Stimulated activated memory B cell treated with anti-CD40 and anti-IgM and Interleukin-4, amounts not matched to agents 10 μg/mL and 1 μg/mL and 100 μg/mL, for 72 hours (primary cell): ENCODE data around the gene SHISA9.

Experiments used
- ATAC-seq: fragments of 150-1000 bp; cut with Tn5 transposase; 2 replicates; pipeline ENCODE4 v1.10.0; 2021
- H3K27ac Mint-ChIP-seq: one replicate; pipeline ENCODE4 v1.8.0; 2022; ENCODE audit warnings: mild to moderate bottlenecking, mixed read lengths
- H3K27me3 Mint-ChIP-seq: one replicate; pipeline ENCODE4 v1.8.0; 2022; ENCODE audit warnings: mixed read lengths
- H3K36me3 Mint-ChIP-seq: one replicate; pipeline ENCODE4 v1.8.0; 2022; ENCODE audit warnings: mixed read lengths
- H3K4me1 Mint-ChIP-seq: one replicate; pipeline ENCODE4 v1.8.0; 2022; ENCODE audit warnings: mixed read lengths
- H3K4me3 Mint-ChIP-seq: one replicate; pipeline ENCODE4 v1.8.0; 2022; ENCODE audit warnings: mild to moderate bottlenecking, moderate library complexity, mixed read lengths
- H3K9me3 Mint-ChIP-seq: one replicate; pipeline ENCODE4 v1.8.0; 2022; ENCODE audit warnings: mixed read lengths

Gene SHISA9

GRCh38 chr16:13110124-13110796 lies 208.9 kb downstream of the SHISA9 start:
- H3K27me3 Mint-ChIP-seq: no peaks in the 10 kb centered on the region
- H3K4me1 Mint-ChIP-seq: no peaks in the 10 kb centered on the region
- H3K9me3 Mint-ChIP-seq: peaks cover 12% of the 10 kb centered on the region
- H3K36me3 Mint-ChIP-seq: no peaks in the 10 kb centered on the region
- ATAC-seq: no peak
- H3K27ac Mint-ChIP-seq: no peak overlapping the region
- no peak overlapping the region for H3K4me3 Mint-ChIP-seq

DNA sequence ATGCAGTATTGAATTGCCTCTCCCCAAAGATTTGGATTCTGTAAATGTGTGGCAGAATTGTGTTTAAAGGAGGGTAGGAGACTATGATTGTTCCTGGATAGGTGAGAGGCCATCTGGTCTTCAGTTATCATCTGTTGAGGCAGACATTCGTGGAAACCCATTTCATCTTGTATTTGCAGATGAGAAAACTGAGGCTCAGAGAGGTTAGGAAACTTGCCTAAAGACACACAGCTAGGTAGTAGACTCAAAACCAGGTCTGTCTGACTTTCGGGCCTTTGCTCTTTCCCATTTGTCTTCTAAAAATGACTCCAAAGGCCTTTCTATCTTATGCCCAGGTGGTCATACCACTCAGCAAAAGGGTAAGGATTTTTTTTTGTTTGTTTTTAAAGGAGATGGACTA lies 210.3 kb downstream of the SHISA9 start:
- no peak for ATAC-seq
- H3K4me1 Mint-ChIP-seq: no peaks in the 10 kb centered on the region
- H3K9me3 Mint-ChIP-seq: peaks cover 9% of the 10 kb centered on the region
- no peak overlapping the region for H3K27ac Mint-ChIP-seq
- no peaks in the 10 kb centered on the region for H3K36me3 Mint-ChIP-seq
- no peaks in the 10 kb centered on the region for H3K27me3 Mint-ChIP-seq
- H3K4me3 Mint-ChIP-seq: no peak overlapping the region

- H3K27me3 Mint-ChIP-seq: no peaks in the 10 kb centered on the region
- H3K4me3 Mint-ChIP-seq: no peak overlapping the region
- H3K27ac Mint-ChIP-seq: no peak overlapping the region
Observed at GRCh38 chr16:13113741-13114140, 212.3 kb downstream of the SHISA9 start.

DNA sequence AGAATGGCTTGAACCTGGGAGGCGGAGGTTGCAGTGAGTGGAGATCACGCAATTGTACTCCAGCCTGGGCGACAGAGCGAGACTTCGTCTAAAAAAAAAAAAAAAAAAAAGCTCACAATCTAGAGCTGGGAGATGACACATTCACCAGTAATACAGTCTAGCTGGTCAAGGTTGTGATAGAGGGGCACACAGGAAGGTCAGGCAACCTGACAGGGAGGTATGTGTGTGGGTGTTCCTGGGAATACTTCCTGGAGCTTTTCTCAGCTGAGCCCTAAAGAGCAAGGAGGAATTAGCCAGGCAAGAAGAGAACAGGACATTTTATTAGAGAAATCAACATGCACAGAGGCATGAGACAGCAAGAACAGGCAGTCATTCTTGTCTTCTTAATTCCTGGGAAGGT lies 216.7 kb downstream of the SHISA9 start:
- H3K36me3 Mint-ChIP-seq: no peaks in the 10 kb centered on the region
- no peak for ATAC-seq
- H3K4me3 Mint-ChIP-seq: no peak overlapping the region
- peaks cover 4% of the 10 kb centered on the region for H3K9me3 Mint-ChIP-seq
- H3K4me1 Mint-ChIP-seq: no peaks in the 10 kb centered on the region
- H3K27ac Mint-ChIP-seq: no peak overlapping the region
- H3K27me3 Mint-ChIP-seq: no peaks in the 10 kb centered on the region

More at GRCh38 chr16:13113741-13114140, 212.3 kb downstream of the SHISA9 start:
- no peak for ATAC-seq
- Mint-ChIP-seq H3K4me1 (no peaks in the 10 kb centered on the region), H3K9me3 (peaks cover 4% of the 10 kb centered on the region), H3K36me3 (no peaks in the 10 kb centered on the region)

DNA sequence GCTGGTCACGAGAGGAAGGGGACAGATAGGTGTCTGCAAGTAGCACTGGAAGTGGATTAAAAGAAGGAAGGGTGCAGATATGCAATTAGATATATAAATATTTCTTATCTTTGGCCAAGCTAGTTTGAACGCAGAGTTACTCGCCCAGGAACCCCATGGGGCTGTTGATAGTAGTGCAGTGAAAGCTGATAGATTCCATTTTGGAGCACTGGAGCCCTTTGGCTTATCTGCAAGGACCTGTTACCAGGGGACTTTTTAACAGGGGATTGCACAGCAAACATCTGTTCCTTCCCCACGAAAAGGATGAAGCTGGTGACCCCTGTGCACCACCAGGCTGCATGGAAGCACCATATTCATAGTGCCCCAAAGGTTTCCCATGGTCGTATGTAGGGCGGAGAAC lies 218.7 kb downstream of the SHISA9 start:
- Mint-ChIP-seq H3K27ac (no peak overlapping the region), H3K9me3 (peaks cover 3% of the 10 kb centered on the region), H3K4me3 (no peak overlapping the region), H3K36me3 (no peaks in the 10 kb centered on the region), H3K4me1 (no peaks in the 10 kb centered on the region), H3K27me3 (no peaks in the 10 kb centered on the region)
- ATAC-seq: no peak

- no peaks in the 10 kb centered on the region for H3K4me1 Mint-ChIP-seq
- H3K4me3 Mint-ChIP-seq: no peak overlapping the region
- H3K27me3 Mint-ChIP-seq: no peaks in the 10 kb centered on the region
- ATAC-seq: no peak
- no peaks in the 10 kb centered on the region for H3K36me3 Mint-ChIP-seq
- H3K9me3 Mint-ChIP-seq: peaks cover 3% of the 10 kb centered on the region
- H3K27ac Mint-ChIP-seq: no peak overlapping the region
Observed at GRCh38 chr16:13120557-13120956, 219.2 kb downstream of the SHISA9 start.

DNA sequence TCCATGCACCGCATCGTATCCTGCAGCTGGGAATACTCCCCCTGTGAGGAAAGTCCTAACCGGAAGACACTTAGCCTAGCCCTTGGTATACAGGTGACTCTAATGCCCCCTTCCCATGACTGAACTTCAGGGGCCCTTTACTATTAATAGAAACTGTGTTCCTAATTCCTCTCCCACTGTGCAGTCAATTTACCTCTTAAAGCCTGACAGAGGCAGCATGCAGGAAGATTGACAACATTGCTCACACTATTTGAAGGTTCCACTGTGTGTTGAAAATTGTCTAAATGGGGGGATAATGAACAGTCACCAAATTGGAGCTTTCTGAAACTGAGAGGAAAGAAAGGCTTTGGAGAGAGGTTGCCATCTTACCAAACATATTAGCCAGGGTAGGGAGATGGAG lies 222.6 kb downstream of the SHISA9 start:
- H3K9me3 Mint-ChIP-seq: peaks cover 12% of the 10 kb centered on the region
- peaks cover 14% of the 10 kb centered on the region for H3K27me3 Mint-ChIP-seq

DNA sequence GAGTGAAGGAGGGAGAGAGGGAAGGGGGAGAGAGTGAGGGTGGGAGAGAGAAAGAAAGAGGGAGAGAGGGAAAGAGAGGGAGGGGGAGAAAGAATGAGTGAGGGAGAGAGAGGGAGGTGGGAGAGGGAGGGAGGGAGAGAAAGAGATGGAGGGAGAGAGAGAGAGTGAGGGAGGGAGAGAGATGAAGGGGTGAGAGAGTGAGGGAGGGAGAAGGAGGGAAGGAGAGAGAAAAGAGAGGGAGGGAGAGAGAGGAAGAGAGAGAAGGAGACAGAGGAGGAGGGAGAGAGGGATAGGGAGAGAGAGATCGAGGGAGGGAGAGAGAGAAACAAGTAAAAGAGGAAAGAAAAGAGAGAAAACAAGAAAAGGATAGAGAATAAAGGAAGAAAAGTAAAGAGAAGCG lies 225.7 kb downstream of the SHISA9 start:
- Mint-ChIP-seq H3K27me3 (peaks cover 14% of the 10 kb centered on the region), H3K4me1 (no peaks in the 10 kb centered on the region), H3K9me3 (peaks cover 12% of the 10 kb centered on the region), H3K27ac (no peak overlapping the region), H3K4me3 (no peak overlapping the region), H3K36me3 (no peaks in the 10 kb centered on the region)
- ATAC-seq: no peak

More for the DNA sequence above, 222.6 kb downstream of the SHISA9 start:
- no peaks in the 10 kb centered on the region for H3K36me3 Mint-ChIP-seq
- no peak overlapping the region for H3K27ac Mint-ChIP-seq
- H3K4me1 Mint-ChIP-seq: no peaks in the 10 kb centered on the region
- ATAC-seq: no peak
- no peak overlapping the region for H3K4me3 Mint-ChIP-seq

- ATAC-seq: no peak
Observed at GRCh38 chr16:13130586-13130985, 229.2 kb downstream of the SHISA9 start.

DNA sequence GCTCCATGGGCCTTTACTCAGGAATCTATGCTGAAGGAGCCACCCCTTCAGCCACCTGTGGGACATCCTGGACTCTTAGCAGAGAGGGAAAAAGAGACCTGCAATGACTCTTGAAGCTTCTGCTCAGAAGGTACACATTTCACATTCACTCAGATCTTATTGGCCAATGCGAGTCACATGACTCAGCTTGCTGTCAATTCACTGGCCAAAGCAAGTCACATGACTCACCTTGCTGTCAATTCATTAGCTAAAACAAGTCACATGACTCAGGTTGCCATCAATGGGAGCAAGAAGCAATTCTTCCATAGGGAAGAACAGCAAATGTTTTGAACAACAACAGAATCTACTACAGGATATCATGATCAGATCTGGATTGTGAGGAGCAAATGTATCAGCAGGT lies 233.4 kb downstream of the SHISA9 start:
- no peak overlapping the region for H3K4me3 Mint-ChIP-seq
- peaks cover 13% of the 10 kb centered on the region for H3K9me3 Mint-ChIP-seq
- no peaks in the 10 kb centered on the region for H3K36me3 Mint-ChIP-seq
- H3K27me3 Mint-ChIP-seq: peaks cover 9% of the 10 kb centered on the region
- no peak overlapping the region for H3K27ac Mint-ChIP-seq
- H3K4me1 Mint-ChIP-seq: no peaks in the 10 kb centered on the region
- no peak for ATAC-seq

More at GRCh38 chr16:13130586-13130985, 229.2 kb downstream of the SHISA9 start:
- no peaks in the 10 kb centered on the region for H3K36me3 Mint-ChIP-seq
- peaks cover 14% of the 10 kb centered on the region for H3K27me3 Mint-ChIP-seq
- H3K27ac Mint-ChIP-seq: no peak overlapping the region
- H3K4me1 Mint-ChIP-seq: no peaks in the 10 kb centered on the region
- H3K9me3 Mint-ChIP-seq: peaks cover 16% of the 10 kb centered on the region
- no peak overlapping the region for H3K4me3 Mint-ChIP-seq

- H3K36me3 Mint-ChIP-seq: no peaks in the 10 kb centered on the region
- ATAC-seq: no peak
- no peak overlapping the region for H3K4me3 Mint-ChIP-seq
- H3K27me3 Mint-ChIP-seq: peaks cover 9% of the 10 kb centered on the region
- no peaks in the 10 kb centered on the region for H3K4me1 Mint-ChIP-seq
- no peak overlapping the region for H3K27ac Mint-ChIP-seq
- peaks cover 13% of the 10 kb centered on the region for H3K9me3 Mint-ChIP-seq
Observed at GRCh38 chr16:13136901-13137300, 235.5 kb downstream of the SHISA9 start.

DNA sequence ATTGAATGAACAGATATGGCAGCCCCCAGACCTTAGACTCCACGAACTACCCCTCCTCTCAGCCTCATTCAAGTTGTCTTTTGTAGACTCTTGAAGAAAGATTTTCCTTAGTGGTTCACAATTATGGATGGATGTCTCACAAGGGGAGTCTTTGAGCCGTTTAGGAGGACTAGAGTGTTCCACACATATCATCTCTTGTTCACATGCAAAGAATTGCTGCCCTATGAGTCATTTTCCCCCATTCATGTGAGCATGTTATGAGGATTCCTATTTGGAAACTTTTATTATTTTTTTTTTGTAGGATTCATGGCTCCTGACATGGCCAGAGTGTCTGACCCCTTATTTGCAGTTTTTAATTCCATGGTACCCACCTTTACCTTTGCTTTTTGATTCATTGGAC lies 237.1 kb downstream of the SHISA9 start:
- no peak overlapping the region for H3K4me3 Mint-ChIP-seq
- no peak for ATAC-seq
- no peak overlapping the region for H3K27ac Mint-ChIP-seq
- H3K36me3 Mint-ChIP-seq: no peaks in the 10 kb centered on the region
- no peaks in the 10 kb centered on the region for H3K4me1 Mint-ChIP-seq
- H3K27me3 Mint-ChIP-seq: peaks cover 9% of the 10 kb centered on the region
- H3K9me3 Mint-ChIP-seq: peaks cover 11% of the 10 kb centered on the region

DNA sequence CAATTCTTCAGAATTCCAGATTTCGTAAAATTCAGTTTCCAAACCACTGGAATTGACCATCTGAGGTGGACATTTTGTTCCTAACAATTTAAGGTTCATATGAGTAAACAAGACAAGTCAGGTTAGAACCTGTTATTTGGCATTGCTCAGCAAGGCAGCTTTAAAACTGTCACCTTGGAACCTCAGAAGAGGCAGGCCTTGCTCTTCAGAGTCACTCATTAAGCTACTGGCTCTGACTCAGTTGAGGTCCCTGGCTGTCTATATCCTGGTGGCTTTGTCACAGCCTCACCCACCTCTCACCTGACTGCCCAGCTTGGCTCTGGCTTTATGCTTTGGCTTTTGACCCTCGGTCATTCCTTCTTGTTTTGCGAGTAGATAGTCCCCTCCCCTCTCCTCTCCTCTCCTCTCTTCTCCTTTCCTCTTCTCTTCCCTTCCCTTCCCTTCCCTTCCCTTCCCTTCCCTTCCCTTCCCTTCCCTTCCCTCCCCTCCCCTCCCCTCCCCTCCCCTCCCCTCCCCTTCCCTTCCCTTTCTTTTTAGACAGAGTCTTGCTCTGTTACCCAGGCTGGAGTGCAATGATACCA lies 238.4 kb downstream of the SHISA9 start:
- peaks cover 6% of the 10 kb centered on the region for H3K9me3 Mint-ChIP-seq
- no peaks in the 10 kb centered on the region for H3K4me1 Mint-ChIP-seq
- no peak for ATAC-seq
- no peak overlapping the region for H3K27ac Mint-ChIP-seq
- H3K4me3 Mint-ChIP-seq: no peak overlapping the region
- H3K27me3 Mint-ChIP-seq: peaks cover 9% of the 10 kb centered on the region
- H3K36me3 Mint-ChIP-seq: no peaks in the 10 kb centered on the region

DNA sequence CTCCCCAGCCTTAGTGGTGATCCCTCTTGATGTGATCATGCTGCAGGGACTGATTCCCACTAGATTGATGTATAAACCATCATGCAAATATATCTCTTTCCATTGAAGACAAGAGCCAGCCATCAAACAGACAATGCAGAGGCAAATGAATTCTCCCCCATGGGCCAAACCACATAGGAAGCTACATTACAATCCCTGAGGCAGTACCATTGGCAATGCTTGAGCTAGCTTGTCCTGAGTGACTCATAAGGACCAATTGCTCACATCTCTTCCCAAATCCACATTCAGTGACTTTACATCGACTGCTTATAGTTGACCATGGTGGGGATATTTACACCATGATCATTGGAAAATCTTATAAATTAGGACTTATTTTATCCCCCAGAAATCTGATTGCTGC lies 242.2 kb downstream of the SHISA9 start:
- no peaks in the 10 kb centered on the region for H3K4me1 Mint-ChIP-seq
- H3K27me3 Mint-ChIP-seq: peaks cover 9% of the 10 kb centered on the region
- no peak overlapping the region for H3K27ac Mint-ChIP-seq
- peaks cover 11% of the 10 kb centered on the region for H3K9me3 Mint-ChIP-seq
- no peaks in the 10 kb centered on the region for H3K36me3 Mint-ChIP-seq
- H3K4me3 Mint-ChIP-seq: no peak overlapping the region
- no peak for ATAC-seq

GRCh38 chr16:13146829-13147228 lies 245.4 kb downstream of the SHISA9 start:
- H3K36me3 Mint-ChIP-seq: no peaks in the 10 kb centered on the region
- no peak overlapping the region for H3K27ac Mint-ChIP-seq

GRCh38 chr16:13148294-13148693 lies 246.9 kb downstream of the SHISA9 start:
- Mint-ChIP-seq H3K9me3 (peaks cover 8% of the 10 kb centered on the region), H3K27me3 (no peaks in the 10 kb centered on the region), H3K27ac (no peak overlapping the region), H3K4me1 (no peaks in the 10 kb centered on the region), H3K36me3 (no peaks in the 10 kb centered on the region), H3K4me3 (no peak overlapping the region)
- no peak for ATAC-seq

More at GRCh38 chr16:13146829-13147228, 245.4 kb downstream of the SHISA9 start:
- no peaks in the 10 kb centered on the region for H3K4me1 Mint-ChIP-seq
- H3K9me3 Mint-ChIP-seq: peaks cover 8% of the 10 kb centered on the region
- H3K27me3 Mint-ChIP-seq: no peaks in the 10 kb centered on the region
- ATAC-seq: no peak
- H3K4me3 Mint-ChIP-seq: no peak overlapping the region
